Testis (tissue), 3 donors: ENCODE measurements around the gene LACTB. TPM values are rescaled to one million over a fixed set of nuclear protein-coding genes. Genes with fewer than 3 reads are reported as not detected.

ENCODE experiments used
- DNase-seq: peaks from one replicate; pipeline ENCODE4 v3.0.0-alpha.2; 2019
- H3K27ac ChIP-seq, 2 donors: fragments of 200-600 bp; sonication (generic); one replicate each; pipeline ENCODE4 v1.5.1; 2019
- H3K27me3 ChIP-seq: fragments of 200-600 bp; sonication (generic); one replicate; pipeline ENCODE4 v1.5.1; 2019
- H3K36me3 ChIP-seq: fragments of 200-600 bp; sonication (generic); one replicate; pipeline ENCODE4 v1.5.1; 2017; ENCODE audit warnings: low read depth; ENCODE audit errors: missing control alignments
- H3K4me1 ChIP-seq: fragments of 200-600 bp; sonication (generic); one replicate; pipeline ENCODE4 v1.5.1; 2019
- H3K4me3 ChIP-seq, 2 donors: fragments of 200-600 bp; sonication (generic); one replicate each; pipeline ENCODE4 v1.5.1; 2017 to 2019
- H3K9me3 ChIP-seq: fragments of 200-600 bp; sonication (generic); one replicate; pipeline ENCODE4 v1.5.1; 2017
- CTCF ChIP-seq, 3 experiments: fragments of 450-650 bp in 2 of 3; fragments of 200-600 bp in 1 of 3; sonication (generic) in 1 of 3; IDR thresholded peaks; one replicate each; pipeline ENCODE4 v1.5.1; 2016 to 2019; ENCODE audit warnings: antibody characterized with exemption in 3 of 3, mild to moderate bottlenecking in 2 of 3, moderate library complexity in 1 of 3
- POLR2A ChIP-seq: fragments of 450-650 bp; IDR thresholded peaks from one replicate; pipeline ENCODE4 v1.6.1; 2017; ENCODE audit warnings: antibody characterized with exemption, mild to moderate bottlenecking, moderate library complexity
- WGBS, 2 donors: methylation state at CpG; one replicate each; pipeline ENCODE4 v1.1.5; 2018; 5-methylcytosine and 5-hydroxymethylcytosine counted together
- intact Hi-C: fragments of 100-400 bp; cut with DNase I; formaldehyde crosslinking; loops from one replicate; pipeline ENCODE4 v1.15.1; 2023; ENCODE audit warnings: low total_unique reads
- polyA plus RNA-seq: library from polyadenylated mRNA; stranded (reverse); fragments of 350-450 nt; fragmentation: Illumina TruSeq; extraction: RNeasy Lipid Tissue Mini Kit (QIAGEN cat#74804); gene quantifications from one replicate; pipeline ENCODE4 v1.2.3, GENCODE V29; 2014; ENCODE audit warnings: low read depth, low replicate concordance; ENCODE audit not compliant: insufficient read depth
- total RNA-seq, 2 donors: library from RNA; depleted of rRNA; stranded (reverse); fragments of >200 nt; gene quantifications; one replicate each; pipeline ENCODE4 v1.2.3, GENCODE V29; 2016

LACTB gene
- total and polyA plus RNA-seq, 3 donors from 2014 or later = 8.9 to 24.7 (median 17.1) TPM

GRCh38 chr15:63189941-63190768 is 68.5 kb downstream of the LACTB start:
- no peak for DNase-seq

GRCh38 chr15:63190769-63191649 is 69.3 kb downstream of the LACTB start:
- H3K9me3 ChIP-seq = no peaks in the 10 kb centered on the region
- no peaks in the 10 kb centered on the region for H3K27me3 ChIP-seq
- H3K36me3 ChIP-seq = no peaks in the 10 kb centered on the region
- H3K4me1 ChIP-seq = peaks cover 31% of the 10 kb centered on the region
- no peak for DNase-seq
- TF ChIP-seq CTCF (IDR thresholded peaks at IDR 0.05) = no peak
- peak overlapping the region in 1 of 2 donors; percentile 87 for H3K27ac ChIP-seq
- intact Hi-C loops = no loop called here
- H3K4me3 ChIP-seq = peak overlapping the region; percentile 82 to 96
- 61 to 71% methylated on average over 3 of the region's 3 CpGs for WGBS, 2 donors

More at GRCh38 chr15:63189941-63190768, 68.5 kb downstream of the LACTB start:
- Histone ChIP-seq H3K4me1 (peaks cover 23% of the 10 kb centered on the region), H3K36me3 (no peaks in the 10 kb centered on the region), H3K27me3 (no peaks in the 10 kb centered on the region), H3K9me3 (no peaks in the 10 kb centered on the region), H3K27ac (peak overlapping the region; percentile 86 to 87), H3K4me3 (peak overlapping the region; percentile 82 to 96)
- WGBS, 2 donors = 8 to 9% methylated on average over 10 of the region's 10 CpGs
- TF ChIP-seq CTCF (IDR thresholded peaks at IDR 0.05) (no peak), POLR2A (no peak)
- intact Hi-C loops = no loop called here

Other genes starting within 250 kb of the LACTB start
- 100 to 1,000 TPM; 126 TPM for gene TPM1, start 79.1 kb upstream of the LACTB start, total RNA-seq
- gene TPM1, start 79.1 kb upstream of the LACTB start, polyA plus RNA-seq = 135 TPM
- gene RPS27L, start 35.6 kb downstream of the LACTB start, total RNA-seq = 10 to 100 TPM; 34.3 to 46.6 TPM
- 69.7 TPM for gene RPS27L, start 35.6 kb downstream of the LACTB start, polyA plus RNA-seq
- 10 to 100 TPM; 19.3 to 20.8 TPM for gene RAB8B, start 67.7 kb downstream of the LACTB start, total RNA-seq
- 38.7 TPM for gene RAB8B, start 67.7 kb downstream of the LACTB start, polyA plus RNA-seq
- 10 to 100 TPM; 53.6 to 69.7 TPM for gene APH1B, start 155.7 kb downstream of the LACTB start, total RNA-seq
- gene APH1B, start 155.7 kb downstream of the LACTB start, polyA plus RNA-seq = 471 TPM